Progenitor cell of endocrine pancreas (in vitro differentiated cells): Measurements from ENCODE around the gene RPL37. TPM values are rescaled to one million over a fixed set of nuclear protein-coding genes. Genes with fewer than 3 reads are reported as not detected.
"Not testable (repeated sequence)": the region's sequence is repeated elsewhere in the genome, so short reads cannot be mapped to it uniquely, and the experiment has no call there.

Experiments
- DNase-seq: peaks from one replicate; pipeline ENCODE4 v3.0.0; 2021; ENCODE audit warnings: low spot score; ENCODE audit not compliant: unreplicated experiment
- H3K27ac Mint-ChIP-seq: 2 replicates; pipeline ENCODE4 v1.8.0; 2021; ENCODE audit warnings: mild to moderate bottlenecking, moderate library complexity, mixed read lengths
- H3K27me3 Mint-ChIP-seq: 2 replicates; pipeline ENCODE4 v1.8.0; 2021; ENCODE audit warnings: mixed read lengths
- H3K36me3 Mint-ChIP-seq: 2 replicates; pipeline ENCODE4 v1.8.0; 2022; ENCODE audit warnings: mixed read lengths; ENCODE audit not compliant: insufficient read depth
- H3K4me1 Mint-ChIP-seq: 2 replicates; pipeline ENCODE4 v1.8.0; 2021; ENCODE audit warnings: low read depth, mixed read lengths
- H3K4me3 Mint-ChIP-seq: 2 replicates; pipeline ENCODE4 v1.8.0; 2021; ENCODE audit warnings: low read depth, mild to moderate bottlenecking, moderate library complexity, mixed read lengths
- H3K9me3 Mint-ChIP-seq: 2 replicates; pipeline ENCODE4 v1.8.0; 2021; ENCODE audit warnings: low read depth, mixed read lengths
- CTCF ChIP-seq: fragments of 200-600 bp; sonication (generic); IDR thresholded peaks from one replicate; pipeline ENCODE4 v1.5.0; 2021; ENCODE audit warnings: antibody characterized with exemption, mild to moderate bottlenecking; ENCODE audit not compliant: unreplicated experiment
- long read RNA-seq: library from polyadenylated mRNA; unstranded; transcript quantifications from one replicate; pipeline ENCODE4 v2.0.0, GENCODE V29; 2020
- total RNA-seq: library from RNA; stranded (reverse); gene quantifications from 2 replicates; pipeline ENCODE4 v1.2.1, GENCODE V29; 2021

Gene RPL37
- total RNA-seq, result 1,476 and 1,494 TPM in 2 replicates
- long read RNA-seq, full-length matches to known transcripts, result 278 of 377 reads
- long read RNA-seq, partial matches to known transcripts, result 36 of 377 reads
- long read RNA-seq, other reads (novel, unspliced or antisense), result 63 of 377 reads

GRCh38 chr5:40834849-40835787, at the start of gene RPL37:
Gene RPL37 (minus strand): TSS chr5:40835222. CDS start chr5:40835185, 37 bp downstream.
- Mint-ChIP-seq H3K27me3 (no peaks in the 10 kb centered on the region), H3K36me3 (peaks cover 31% of the 10 kb centered on the region), H3K27ac (peak within 1 kb of the TSS; percentile 100), H3K4me3 (peak within 1 kb of the TSS; percentile 98), H3K9me3 (no peaks in the 10 kb centered on the region), H3K4me1 (peaks cover 33% of the 10 kb centered on the region)
- no peak for TF ChIP-seq CTCF
- peak; percentile 84 for DNase-seq

GRCh38 chr5:40883051-40883450, 48.0 kb upstream of the RPL37 start:
- H3K4me3 Mint-ChIP-seq, DNase-seq, H3K36me3 Mint-ChIP-seq, H3K27me3 Mint-ChIP-seq, H3K27ac Mint-ChIP-seq, H3K9me3 Mint-ChIP-seq, H3K4me1 Mint-ChIP-seq: not testable (repeated sequence)

- no peak for TF ChIP-seq CTCF
- H3K27ac Mint-ChIP-seq, result no peak overlapping the region
Measured at GRCh38 chr5:40882291-40882690, 47.3 kb upstream of the RPL37 start.

GRCh38 chr5:40879163-40879942, 44.3 kb upstream of the RPL37 start:
- Mint-ChIP-seq H3K9me3 (peaks cover 15% of the 10 kb centered on the region), H3K4me1 (no peaks in the 10 kb centered on the region), H3K4me3 (no peak overlapping the region), H3K36me3 (peaks cover 5% of the 10 kb centered on the region), H3K27me3 (no peaks in the 10 kb centered on the region), H3K27ac (no peak overlapping the region)
- DNase-seq, result no peak
- TF ChIP-seq CTCF, result peak; percentile 81

More at GRCh38 chr5:40882291-40882690, 47.3 kb upstream of the RPL37 start:
- H3K4me1 Mint-ChIP-seq, result no peaks in the 10 kb centered on the region
- no peaks in the 10 kb centered on the region for H3K27me3 Mint-ChIP-seq
- peaks cover 5% of the 10 kb centered on the region for H3K36me3 Mint-ChIP-seq
- no peak for DNase-seq
- peaks cover 10% of the 10 kb centered on the region for H3K9me3 Mint-ChIP-seq
- H3K4me3 Mint-ChIP-seq, result no peak overlapping the region

GRCh38 chr5:40877371-40877988, 42.5 kb upstream of the RPL37 start:
- Mint-ChIP-seq H3K4me3 (no peak overlapping the region), H3K9me3 (peaks cover 15% of the 10 kb centered on the region), H3K36me3 (peaks cover 5% of the 10 kb centered on the region), H3K27me3 (no peaks in the 10 kb centered on the region), H3K4me1 (no peaks in the 10 kb centered on the region), H3K27ac (no peak overlapping the region)
- TF ChIP-seq CTCF, result no peak
- DNase-seq, result no peak
